ENCODE results near the gene CEP112.

CEP112 gene

GRCh38 chr17:66126231-66126630 is 65.7 kb downstream of the CEP112 start:
- DNase-seq (ENCODE audit: low spot score) = no peak
- TF ChIP-seq CTCF (conservative IDR thresholded peaks at IDR 0.05; ENCODE audit: low read depth) = no peak
- ChIA-PET CTCF (no interaction called here), POLR2A (ENCODE audit: low non-redundant PET) (no interaction called here)
- H3K27ac ChIP-seq = no peak overlapping the region

GRCh38 chr17:66123163-66123562 is 68.8 kb downstream of the CEP112 start:
- no peak for DNase-seq (ENCODE audit: low spot score)
- POLR2A ChIA-PET (ENCODE audit: low non-redundant PET) = no interaction called here
- H3K27ac ChIP-seq = no peak overlapping the region
- CTCF ChIA-PET = no interaction called here
- no peak for TF ChIP-seq CTCF (conservative IDR thresholded peaks at IDR 0.05; ENCODE audit: low read depth)

- CTCF ChIA-PET = interaction anchor here (0.5 kb wide), 1 partner anchor 447 kb away, joined by 3 read pairs; no protein-coding TSS in a partner anchor
- POLR2A ChIA-PET (ENCODE audit: low non-redundant PET) = no interaction called here
- no peak for DNase-seq (ENCODE audit: low spot score)
- no peak overlapping the region for H3K27ac ChIP-seq
- TF ChIP-seq CTCF (conservative IDR thresholded peaks at IDR 0.05; ENCODE audit: low read depth) = no peak
Observed at GRCh38 chr17:66115246-66115645, 76.7 kb downstream of the CEP112 start.

- CTCF ChIA-PET = interaction anchor here (0.5 kb wide), 1 partner anchor 448 kb away, joined by 3 read pairs; no protein-coding TSS in a partner anchor
- TF ChIP-seq CTCF (conservative IDR thresholded peaks at IDR 0.05; ENCODE audit: low read depth) = no peak
- DNase-seq (ENCODE audit: low spot score) = no peak
- H3K27ac ChIP-seq = no peak overlapping the region
- POLR2A ChIA-PET (ENCODE audit: low non-redundant PET) = no interaction called here
Observed at GRCh38 chr17:66114609-66115008, 77.3 kb downstream of the CEP112 start.

- ChIA-PET CTCF (no interaction called here), POLR2A (ENCODE audit: low non-redundant PET) (no interaction called here)
- no peak overlapping the region for H3K27ac ChIP-seq
- DNase-seq (ENCODE audit: low spot score) = no peak
- no peak for TF ChIP-seq CTCF (conservative IDR thresholded peaks at IDR 0.05; ENCODE audit: low read depth)
Observed at GRCh38 chr17:66107731-66108130, 84.2 kb downstream of the CEP112 start.

GRCh38 chr17:66098040-66098439 is 93.9 kb downstream of the CEP112 start:
- CTCF ChIA-PET = no interaction called here

More at GRCh38 chr17:66098040-66098439, 93.9 kb downstream of the CEP112 start:
- POLR2A ChIA-PET (ENCODE audit: low non-redundant PET) = no interaction called here
- H3K27ac ChIP-seq = no peak overlapping the region
- DNase-seq (ENCODE audit: low spot score) = no peak
- no peak for TF ChIP-seq CTCF (conservative IDR thresholded peaks at IDR 0.05; ENCODE audit: low read depth)
